ENCODE data around the gene TSEN2.

DNA sequence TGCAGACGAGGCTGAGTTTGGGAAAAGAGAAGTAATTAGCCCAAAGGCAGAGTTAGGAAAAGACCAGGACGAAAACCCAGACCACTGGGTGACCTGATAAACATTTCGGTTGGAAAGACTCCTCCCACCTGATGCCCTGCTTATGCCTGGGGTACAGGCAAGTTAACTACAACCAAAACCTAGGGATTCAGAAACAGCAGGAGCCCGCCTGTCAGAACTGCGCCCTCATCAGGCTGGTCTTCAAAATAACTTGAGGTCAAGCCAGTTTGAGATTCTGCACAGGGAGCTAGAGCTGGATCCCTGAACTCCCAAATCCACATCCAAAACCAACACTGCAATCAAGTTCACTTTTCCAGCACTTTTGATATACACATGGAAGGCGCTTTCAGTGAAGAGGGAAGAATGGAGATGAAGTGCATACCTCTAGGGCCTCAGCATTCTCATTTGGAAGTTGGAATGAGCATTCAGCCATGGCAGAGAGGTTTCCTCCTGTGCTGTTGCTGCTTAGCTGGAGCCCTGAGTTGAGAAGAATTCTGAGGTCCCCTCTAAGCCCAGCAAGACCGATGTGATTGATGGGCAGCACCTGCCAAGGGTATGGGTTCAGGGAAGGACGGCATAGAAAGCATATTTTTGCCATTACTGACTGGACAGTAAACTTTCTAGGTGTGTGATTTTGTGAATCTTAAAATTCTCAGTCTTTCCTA lies 11.6 kb downstream of the TSEN2 start:
- TF ChIP-seq MXI1 (IDR thresholded peaks at IDR 0.05; ENCODE audit: borderline replicate concordance, low read depth, low read length) (no peak), RCOR1 (IDR thresholded peaks at IDR 0.05; ENCODE audit: insufficient replicate concordance, low read length) (no peak), POLR2A (IDR thresholded peaks at IDR 0.05; ENCODE audit: low read depth, low read length) (no peak), NFE2L2 (IDR thresholded peaks at IDR 0.05; ENCODE audit: low read depth, low read length) (no peak), MAZ (IDR thresholded peaks at IDR 0.05; ENCODE audit: borderline replicate concordance, low read depth, low read length) (no peak), SMC3 (IDR thresholded peaks at IDR 0.05; ENCODE audit: low read depth, low read length) (no peak), CEBPB (IDR thresholded peaks at IDR 0.05; ENCODE audit: low read depth, low read length) (no peak), MAFK (IDR thresholded peaks at IDR 0.05; ENCODE audit: low read depth, low read length) (no peak), RAD21 (IDR thresholded peaks at IDR 0.05; ENCODE audit: low read length) (no peak), RFX5 (IDR thresholded peaks at IDR 0.05; ENCODE audit: low read depth, low read length) (no peak), BHLHE40 (IDR thresholded peaks at IDR 0.05; ENCODE audit: low read depth, low read length) (no peak)
- TF ChIP-seq, protein P1, sequence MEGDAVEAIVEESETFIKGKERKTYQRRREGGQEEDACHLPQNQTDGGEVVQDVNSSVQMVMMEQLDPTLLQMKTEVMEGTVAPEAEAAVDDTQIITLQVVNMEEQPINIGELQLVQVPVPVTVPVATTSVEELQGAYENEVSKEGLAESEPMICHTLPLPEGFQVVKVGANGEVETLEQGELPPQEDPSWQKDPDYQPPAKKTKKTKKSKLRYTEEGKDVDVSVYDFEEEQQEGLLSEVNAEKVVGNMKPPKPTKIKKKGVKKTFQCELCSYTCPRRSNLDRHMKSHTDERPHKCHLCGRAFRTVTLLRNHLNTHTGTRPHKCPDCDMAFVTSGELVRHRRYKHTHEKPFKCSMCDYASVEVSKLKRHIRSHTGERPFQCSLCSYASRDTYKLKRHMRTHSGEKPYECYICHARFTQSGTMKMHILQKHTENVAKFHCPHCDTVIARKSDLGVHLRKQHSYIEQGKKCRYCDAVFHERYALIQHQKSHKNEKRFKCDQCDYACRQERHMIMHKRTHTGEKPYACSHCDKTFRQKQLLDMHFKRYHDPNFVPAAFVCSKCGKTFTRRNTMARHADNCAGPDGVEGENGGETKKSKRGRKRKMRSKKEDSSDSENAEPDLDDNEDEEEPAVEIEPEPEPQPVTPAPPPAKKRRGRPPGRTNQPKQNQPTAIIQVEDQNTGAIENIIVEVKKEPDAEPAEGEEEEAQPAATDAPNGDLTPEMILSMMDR (conservative IDR thresholded peaks at IDR 0.05; ENCODE audit: low read depth, low read length) = no peak
- TF ChIP-seq, protein P2, sequence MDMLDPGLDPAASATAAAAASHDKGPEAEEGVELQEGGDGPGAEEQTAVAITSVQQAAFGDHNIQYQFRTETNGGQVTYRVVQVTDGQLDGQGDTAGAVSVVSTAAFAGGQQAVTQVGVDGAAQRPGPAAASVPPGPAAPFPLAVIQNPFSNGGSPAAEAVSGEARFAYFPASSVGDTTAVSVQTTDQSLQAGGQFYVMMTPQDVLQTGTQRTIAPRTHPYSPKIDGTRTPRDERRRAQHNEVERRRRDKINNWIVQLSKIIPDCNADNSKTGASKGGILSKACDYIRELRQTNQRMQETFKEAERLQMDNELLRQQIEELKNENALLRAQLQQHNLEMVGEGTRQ (IDR thresholded peaks at IDR 0.05; ENCODE audit: low read depth, low read length) = no peak

All from IMR-90 (cell line).